HG02938 (cell line): ENCODE results near the gene MMP8.

Source experiments
- ATAC-seq: cut with Tn5 transposase; IDR thresholded peaks from one replicate; pipeline ENCODE4 v1.9.1; 2021; ENCODE audit warnings: mild to moderate bottlenecking, moderate library complexity; ENCODE audit not compliant: unreplicated experiment

The MMP8 gene

GRCh38 chr11:102722821-102723220 is 1.9 kb downstream of the MMP8 start:
- ATAC-seq = no peak

GRCh38 chr11:102719620-102720277 is 5.0 kb downstream of the MMP8 start:
- no peak for ATAC-seq

- ATAC-seq = no peak
Measured at GRCh38 chr11:102717280-102717679, 7.5 kb downstream of the MMP8 start.

- ATAC-seq = peak; percentile 80
Measured at GRCh38 chr11:102716527-102716926, 8.2 kb downstream of the MMP8 start.

GRCh38 chr11:102712137-102712536 is 12.6 kb downstream of the MMP8 start:
- ATAC-seq = no peak

GRCh38 chr11:102709201-102709945 is 15.4 kb downstream of the MMP8 start:
- no peak for ATAC-seq

GRCh38 chr11:102708654-102709053 is 16.1 kb downstream of the MMP8 start:
- no peak for ATAC-seq

GRCh38 chr11:102705626-102706025 is 19.1 kb downstream of the MMP8 start, which contains the start of gene MMP27:
Gene MMP27 (minus strand): TSS chr11:102705769. CDS start chr11:102705714, 55 bp downstream.
- ATAC-seq = no peak

GRCh38 chr11:102704841-102705240 is 19.9 kb downstream of the MMP8 start:
- no peak for ATAC-seq

- no peak for ATAC-seq
Measured at GRCh38 chr11:102703826-102704493, 20.8 kb downstream of the MMP8 start.

- ATAC-seq = no peak
Measured at GRCh38 chr11:102695201-102695600, 29.6 kb downstream of the MMP8 start.

- no peak for ATAC-seq
Measured at GRCh38 chr11:102685754-102686153, 39.0 kb downstream of the MMP8 start.

GRCh38 chr11:102685338-102685737 is 39.4 kb downstream of the MMP8 start:
- no peak for ATAC-seq

- no peak for ATAC-seq
Measured at GRCh38 chr11:102683277-102683676, 41.5 kb downstream of the MMP8 start.

- ATAC-seq = no peak
Measured at GRCh38 chr11:102680945-102681344, 43.8 kb downstream of the MMP8 start.

- no peak for ATAC-seq
Measured at GRCh38 chr11:102678022-102678421, 46.7 kb downstream of the MMP8 start.

GRCh38 chr11:102676084-102676483 is 48.7 kb downstream of the MMP8 start:
- no peak for ATAC-seq

- ATAC-seq = peak; percentile 80
Measured at GRCh38 chr11:102669664-102670063, 55.1 kb downstream of the MMP8 start.

- ATAC-seq = peak; percentile 43
Measured at GRCh38 chr11:102666331-102666957, 58.3 kb downstream of the MMP8 start.

GRCh38 chr11:102664001-102664752 is 60.6 kb downstream of the MMP8 start:
- ATAC-seq = no peak

- ATAC-seq = no peak
Measured at GRCh38 chr11:102662607-102663006, 62.1 kb downstream of the MMP8 start.
